Astrocyte (in vitro differentiated cells and primary cell): ENCODE measurements around the gene TIGD2.

Source experiments
- CTCF ChIP-seq: IDR thresholded peaks from 2 replicates; pipeline ENCODE4 v1.5.1; 2011; ENCODE audit warnings: low read depth, mild to moderate bottlenecking, inconsistent platforms, low read length, moderate library complexity; ENCODE audit not compliant: insufficient read depth
- EZH2 ChIP-seq: IDR thresholded peaks from 2 replicates; pipeline ENCODE4 v1.6.1; 2012; ENCODE audit warnings: mild to moderate bottlenecking, low read length, inconsistent platforms; ENCODE audit not compliant: insufficient read depth

GRCh38 chr4:89125901-89126782 is 14.8 kb downstream of the TIGD2 start:
- no peak for TF ChIP-seq CTCF
- no peak for TF ChIP-seq EZH2
